Smooth muscle cell (in vitro differentiated cells): ENCODE measurements around the gene GRHL3. TPM values are rescaled to one million over a fixed set of nuclear protein-coding genes. Genes with fewer than 3 reads are reported as not detected.

Source experiments
- DNase-seq: peaks from one replicate; lab custom pipeline; 2025; ENCODE audit not compliant: unreplicated experiment; lab: John Stamatoyannopoulos, UW
- H2AFZ ChIP-seq: fragments of 200-600 bp; sonication (generic); 2 replicates; pipeline ENCODE4 v1.6.0; 2016; ENCODE audit warnings: antibody characterized with exemption, low read depth, mild to moderate bottlenecking
- H3F3A ChIP-seq: fragments of 200-600 bp; sonication (generic); 2 replicates; pipeline ENCODE4 v1.6.0; 2017; ENCODE audit warnings: antibody characterized with exemption, low read depth
- H3K27ac ChIP-seq: fragments of 200-600 bp; sonication (generic); 2 replicates; pipeline ENCODE4 v1.5.1; 2016; ENCODE audit warnings: low read depth, mild to moderate bottlenecking
- H3K27me3 ChIP-seq: fragments of 200-600 bp; sonication (generic); 2 replicates; pipeline ENCODE4 v1.6.1; 2016; ENCODE audit warnings: low read depth, mild to moderate bottlenecking
- H3K36me3 ChIP-seq: fragments of 200-600 bp; sonication (generic); 2 replicates; pipeline ENCODE4 v1.5.1; 2016; ENCODE audit warnings: low read depth
- H3K4me1 ChIP-seq: fragments of 200-600 bp; sonication (generic); 2 replicates; pipeline ENCODE4 v1.5.1; 2016; ENCODE audit warnings: low read depth
- H3K4me2 ChIP-seq: fragments of 200-600 bp; sonication (generic); 2 replicates; pipeline ENCODE4 v1.6.0; 2016; ENCODE audit warnings: mild to moderate bottlenecking
- H3K4me3 ChIP-seq: fragments of 200-600 bp; sonication (generic); 2 replicates; pipeline ENCODE4 v1.5.1; 2016; ENCODE audit warnings: mild to moderate bottlenecking
- H3K79me2 ChIP-seq: fragments of 200-600 bp; sonication (generic); 2 replicates; pipeline ENCODE4 v1.6.0; 2016; ENCODE audit warnings: low read depth, mild to moderate bottlenecking
- H3K9ac ChIP-seq: fragments of 200-600 bp; sonication (generic); 2 replicates; pipeline ENCODE4 v1.6.0; 2016; ENCODE audit warnings: low read depth
- H3K9me3 ChIP-seq: fragments of 200-600 bp; sonication (generic); replicated peaks from 2 replicates; pipeline ENCODE4 v1.5.1; 2016; ENCODE audit warnings: low read depth
- H4K20me1 ChIP-seq: fragments of 200-600 bp; sonication (generic); 2 replicates; pipeline ENCODE4 v1.6.0; 2016; ENCODE audit warnings: low read depth
- WGBS: methylation state at CpG from one replicate; pipeline ENCODE4 v1.1.7; 2016; ENCODE audit warnings: low lambda C conversion rate; 5-methylcytosine and 5-hydroxymethylcytosine counted together
- polyA plus RNA-seq: library from polyadenylated mRNA; unstranded; fragments of >200 nt; fragmentation: Nextera tagmentation; extraction: Ambion mirVana; gene quantifications from 2 replicates; pipeline ENCODE4 v1.2.1, GENCODE V29; 2016
- total RNA-seq: library from RNA; depleted of rRNA; stranded (reverse); fragments of >200 nt; gene quantifications from 2 replicates; pipeline ENCODE4 v1.2.3, GENCODE V29; 2014
- TF ChIP-seq, protein P1 (sequence below): fragments of 200-600 bp; sonication (generic); IDR thresholded peaks from 2 replicates; pipeline ENCODE4 v1.5.1; 2017; ENCODE audit warnings: borderline replicate concordance, mild to moderate bottlenecking, antibody characterized with exemption; ENCODE audit not compliant: insufficient read depth, poor library complexity, severe bottlenecking

GRHL3 gene
- total and polyA plus RNA-seq, 2 experiments from 2014 or later, result 0.87 to 10.5 TPM

DNA sequence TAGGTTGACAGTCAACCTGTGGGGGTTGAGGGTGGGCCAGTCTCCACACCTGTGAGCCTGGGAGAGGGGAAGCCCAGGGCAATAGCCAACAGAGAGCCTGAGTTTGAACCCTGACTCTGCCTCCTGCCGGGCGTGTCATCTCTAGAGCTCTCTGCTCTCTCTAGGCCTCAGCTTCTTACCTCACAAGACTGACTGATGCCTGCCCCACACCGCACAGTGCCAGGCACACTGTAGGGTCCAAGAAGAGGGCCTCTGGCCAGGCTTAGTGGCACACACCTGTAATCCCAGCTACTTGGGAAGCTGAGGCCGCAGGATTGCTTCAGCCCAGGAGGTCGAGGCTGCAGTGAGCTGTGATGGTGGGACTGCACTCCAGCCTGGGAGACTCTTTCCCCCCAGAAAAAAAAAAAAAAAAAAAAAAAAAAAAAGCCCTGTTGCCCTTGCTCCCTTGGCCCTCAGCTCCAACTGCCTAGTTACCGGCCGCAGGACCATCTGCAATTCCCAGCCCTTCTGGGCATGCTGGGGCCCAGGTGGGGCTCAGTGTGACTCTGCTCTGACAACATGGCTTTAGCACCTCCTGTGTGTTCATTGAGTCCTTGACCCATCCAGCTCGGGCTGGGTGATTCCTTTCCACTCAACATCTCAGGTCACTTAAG, 25.1 kb downstream of the GRHL3 start:
- Histone ChIP-seq H3K79me2 (no peaks in the 10 kb centered on the region), H3K4me2 (no peak overlapping the region), H3K9me3 (no peaks in the 10 kb centered on the region), H3F3A (peaks cover 9% of the 10 kb centered on the region), H3K36me3 (no peaks in the 10 kb centered on the region), H3K4me1 (peaks cover 5% of the 10 kb centered on the region), H3K4me3 (no peak overlapping the region), H2AFZ (no peak overlapping the region), H4K20me1 (no peaks in the 10 kb centered on the region), H3K9ac (no peak overlapping the region), H3K27me3 (no peaks in the 10 kb centered on the region), H3K27ac (no peak overlapping the region)
- TF ChIP-seq, protein P1, sequence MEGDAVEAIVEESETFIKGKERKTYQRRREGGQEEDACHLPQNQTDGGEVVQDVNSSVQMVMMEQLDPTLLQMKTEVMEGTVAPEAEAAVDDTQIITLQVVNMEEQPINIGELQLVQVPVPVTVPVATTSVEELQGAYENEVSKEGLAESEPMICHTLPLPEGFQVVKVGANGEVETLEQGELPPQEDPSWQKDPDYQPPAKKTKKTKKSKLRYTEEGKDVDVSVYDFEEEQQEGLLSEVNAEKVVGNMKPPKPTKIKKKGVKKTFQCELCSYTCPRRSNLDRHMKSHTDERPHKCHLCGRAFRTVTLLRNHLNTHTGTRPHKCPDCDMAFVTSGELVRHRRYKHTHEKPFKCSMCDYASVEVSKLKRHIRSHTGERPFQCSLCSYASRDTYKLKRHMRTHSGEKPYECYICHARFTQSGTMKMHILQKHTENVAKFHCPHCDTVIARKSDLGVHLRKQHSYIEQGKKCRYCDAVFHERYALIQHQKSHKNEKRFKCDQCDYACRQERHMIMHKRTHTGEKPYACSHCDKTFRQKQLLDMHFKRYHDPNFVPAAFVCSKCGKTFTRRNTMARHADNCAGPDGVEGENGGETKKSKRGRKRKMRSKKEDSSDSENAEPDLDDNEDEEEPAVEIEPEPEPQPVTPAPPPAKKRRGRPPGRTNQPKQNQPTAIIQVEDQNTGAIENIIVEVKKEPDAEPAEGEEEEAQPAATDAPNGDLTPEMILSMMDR, result no peak
- DNase-seq, result no peak
- 91% methylated on average over 8 of the region's 8 CpGs for WGBS

DNA sequence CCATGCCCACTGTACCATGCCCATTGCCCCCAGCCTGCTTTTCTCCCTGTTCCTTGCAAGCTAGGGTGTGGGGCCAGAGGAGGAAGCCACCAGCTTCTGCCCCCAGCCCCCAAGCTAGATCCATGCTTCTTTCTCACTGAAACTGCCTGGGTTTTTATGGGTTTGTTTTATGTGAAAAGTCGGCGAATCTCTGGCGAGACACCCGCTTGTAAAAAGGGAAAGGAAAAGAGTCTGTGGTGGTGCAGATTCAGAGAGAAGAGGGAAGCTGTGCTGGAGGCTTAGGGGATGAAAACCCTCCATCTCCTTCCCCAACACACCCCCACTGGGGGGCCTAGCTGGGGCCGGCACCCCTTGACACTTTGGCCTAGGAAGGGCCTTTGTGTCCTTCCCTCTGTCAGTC, 26.2 kb downstream of the GRHL3 start:
- H3F3A ChIP-seq, result peaks cover under 1% of the 10 kb centered on the region
- no peak overlapping the region for H2AFZ ChIP-seq
- WGBS, result 13% methylated on average over 5 of the region's 5 CpGs
- H3K36me3 ChIP-seq, result no peaks in the 10 kb centered on the region
- H4K20me1 ChIP-seq, result no peaks in the 10 kb centered on the region
- H3K79me2 ChIP-seq, result no peaks in the 10 kb centered on the region
- DNase-seq, result no peak
- H3K4me1 ChIP-seq, result peaks cover 5% of the 10 kb centered on the region
- no peaks in the 10 kb centered on the region for H3K27me3 ChIP-seq
- no peak overlapping the region for H3K4me2 ChIP-seq
- no peaks in the 10 kb centered on the region for H3K9me3 ChIP-seq
- no peak overlapping the region for H3K4me3 ChIP-seq
- H3K27ac ChIP-seq, result no peak overlapping the region
- no peak overlapping the region for H3K9ac ChIP-seq
- TF ChIP-seq, protein P1, result no peak

DNA sequence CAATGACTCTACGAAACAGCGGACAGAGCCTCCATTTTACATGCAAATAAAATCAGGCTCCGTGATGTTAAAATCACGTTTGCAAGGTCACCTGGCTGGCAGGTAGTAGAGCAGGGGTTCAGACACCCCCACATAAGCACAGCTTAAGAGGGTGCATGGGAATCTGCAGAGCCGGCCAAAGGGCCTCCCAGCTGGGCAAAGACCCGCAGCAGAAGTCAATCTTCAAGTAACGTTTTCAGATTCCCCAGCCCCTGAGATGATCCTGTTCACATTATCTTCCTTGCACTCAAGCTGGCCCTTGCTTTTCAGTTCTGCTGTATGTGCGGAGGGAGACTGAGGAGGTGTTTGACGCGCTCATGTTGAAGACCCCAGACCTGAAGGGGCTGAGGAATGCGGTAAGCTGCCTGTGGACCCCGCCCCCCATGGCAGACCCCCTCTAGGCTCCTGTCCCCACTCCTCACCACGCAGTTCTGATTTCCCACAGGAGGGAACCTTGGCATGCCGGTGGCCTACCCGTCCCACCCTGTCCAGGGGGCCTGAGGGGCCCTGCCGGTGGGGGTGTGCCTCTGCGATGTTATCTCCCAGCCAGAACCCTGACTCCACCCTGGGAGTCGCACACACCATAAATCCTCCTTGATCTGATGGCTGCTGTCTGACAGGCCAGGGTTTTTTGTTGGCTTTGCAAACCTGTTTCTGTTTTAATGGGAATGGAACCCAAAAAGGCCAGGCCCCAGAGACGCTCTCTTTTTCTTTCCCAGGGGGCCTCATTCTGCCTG, 28.2 kb downstream of the GRHL3 start:
- Histone ChIP-seq H4K20me1 (no peaks in the 10 kb centered on the region), H3K4me2 (no peak overlapping the region), H3K4me3 (no peak overlapping the region), H3K36me3 (no peaks in the 10 kb centered on the region), H3F3A (no peaks in the 10 kb centered on the region), H3K27ac (no peak overlapping the region), H3K79me2 (no peaks in the 10 kb centered on the region), H3K9ac (no peak overlapping the region), H2AFZ (no peak overlapping the region), H3K27me3 (no peaks in the 10 kb centered on the region), H3K9me3 (no peaks in the 10 kb centered on the region), H3K4me1 (no peaks in the 10 kb centered on the region)
- no peak for DNase-seq
- TF ChIP-seq, protein P1, result no peak
- WGBS, result 64% methylated on average over 19 of the region's 19 CpGs

- Histone ChIP-seq H3K9me3 (no peaks in the 10 kb centered on the region), H3F3A (no peaks in the 10 kb centered on the region), H3K27ac (no peak overlapping the region), H3K9ac (no peak overlapping the region), H4K20me1 (no peaks in the 10 kb centered on the region), H3K4me3 (no peak overlapping the region), H3K4me1 (no peaks in the 10 kb centered on the region), H3K79me2 (no peaks in the 10 kb centered on the region), H3K4me2 (no peak overlapping the region), H3K27me3 (no peaks in the 10 kb centered on the region), H3K36me3 (no peaks in the 10 kb centered on the region), H2AFZ (no peak overlapping the region)
- TF ChIP-seq, protein P1, result no peak
- WGBS, result 92% methylated on average over 10 of the region's 10 CpGs
- no peak for DNase-seq
Measured at GRCh38 chr1:24348196-24348595, 29.0 kb downstream of the GRHL3 start.
